K562 (cell line): ENCODE results near the gene PLXNB2. TPM values are rescaled to one million over a fixed set of nuclear protein-coding genes. Genes with fewer than 3 reads are reported as not detected.

Experiments
- POLR2A ChIP-seq: fragments of 450-650 bp; conservative IDR thresholded peaks from 2 replicates; pipeline ENCODE4 v1.6.1; 2016
- RERE ChIP-seq: sonication (generic); formaldehyde crosslinking; IDR thresholded peaks from 2 replicates; pipeline ENCODE4 v1.8.0; 2023; ENCODE audit warnings: missing genetic modification reagents, mild to moderate bottlenecking, borderline replicate concordance
- TAL1 ChIP-seq: fragments of 450-650 bp; IDR thresholded peaks from 2 replicates; pipeline ENCODE4 v1.6.1; 2016; ENCODE audit warnings: mild to moderate bottlenecking
- TFAP4 ChIP-seq: sonication (generic); formaldehyde crosslinking; IDR thresholded peaks from 2 replicates; pipeline ENCODE4 v1.8.0; 2022; ENCODE audit warnings: missing genetic modification reagents, mild to moderate bottlenecking, moderate library complexity, borderline replicate concordance
- ZBTB40 ChIP-seq, 2 experiments: fragments of 450-650 bp in 1 of 2; sonication (generic) in 1 of 2; formaldehyde crosslinking in 1 of 2; IDR thresholded peaks; 2 replicates each; pipeline versions ENCODE4 v1.7.1 to v1.9.0; 2016 to 2022; ENCODE audit warnings: inconsistent platforms in 1 of 2, mild to moderate bottlenecking in 1 of 2, missing genetic modification reagents in 1 of 2
- polyA plus RNA-seq, 8 experiments: library from polyadenylated mRNA; depleted of rRNA in 4 of 8; stranded (reverse) in 5 of 8; unstranded in 3 of 8; fragments of >200 nt; fragmentation: Nextera tagmentation in 2 of 8; fragmentation: Illumina TruSeq in 1 of 8; extraction: Ambion mirVana in 2 of 8; extraction: Trizol in 1 of 8; gene quantifications; 2 replicates each; pipeline versions ENCODE4 v1.2.1 to v1.2.3, GENCODE V29; 2011 to 2014; ENCODE audit warnings: inconsistent platforms in 1 of 8, missing spikeins in 1 of 8
- total RNA-seq, 7 experiments: library from RNA; depleted of rRNA in 6 of 7; stranded (reverse); fragments of >200 nt in 6 of 7; fragmentation: Illumina TruSeq in 2 of 7; extraction: Trizol in 2 of 7; gene quantifications; 2 replicates each; pipeline versions ENCODE4 v1.2.1 to v1.2.3, GENCODE V29; 2011 to 2021; ENCODE audit warnings: low replicate concordance in 1 of 7

The PLXNB2 gene
- total and polyA plus RNA-seq, 9 of the 15 experiments (the other 6 are each of a cell fraction or from before 2014, with no cell fraction given): 0.15 to 45.1 (median 13.6) TPM

DNA sequence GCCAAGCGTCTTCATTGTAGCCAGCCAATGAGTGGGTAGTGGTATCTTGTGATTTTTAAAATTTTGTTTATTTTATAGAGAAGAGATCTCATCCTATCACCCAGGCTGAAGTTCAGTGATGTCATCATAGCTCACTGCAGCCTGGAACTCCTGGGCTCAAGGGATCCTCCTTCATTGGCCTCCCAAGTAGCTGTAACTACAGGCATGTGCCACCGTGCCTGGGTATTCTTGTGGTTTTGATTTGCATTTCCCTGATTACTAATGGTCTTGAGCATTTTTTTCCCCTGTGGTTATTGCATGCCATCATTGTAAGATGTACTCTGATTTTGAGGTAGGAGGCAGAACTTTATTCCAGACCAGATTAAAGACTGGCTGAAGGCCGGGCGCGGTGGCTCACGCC is 21.8 kb upstream of the PLXNB2 start (continued):
- TF ChIP-seq ZBTB40 (IDR thresholded peaks at IDR 0.05) (no peak), ZBTB40 (CRISPR knock-in tag; IDR thresholded peaks at IDR 0.05) (no peak), TAL1 (no peak), TFAP4 (CRISPR knock-in tag) (no peak), RERE (CRISPR knock-in tag) (no peak), POLR2A (no peak)
